Measurements from ENCODE around the gene MYO16. TPM values are rescaled to one million over a fixed set of nuclear protein-coding genes. Genes with fewer than 3 reads are reported as not detected.

Gene MYO16
- polyA plus RNA-seq, 1 donor from 2014 or later: 2.5 TPM

DNA sequence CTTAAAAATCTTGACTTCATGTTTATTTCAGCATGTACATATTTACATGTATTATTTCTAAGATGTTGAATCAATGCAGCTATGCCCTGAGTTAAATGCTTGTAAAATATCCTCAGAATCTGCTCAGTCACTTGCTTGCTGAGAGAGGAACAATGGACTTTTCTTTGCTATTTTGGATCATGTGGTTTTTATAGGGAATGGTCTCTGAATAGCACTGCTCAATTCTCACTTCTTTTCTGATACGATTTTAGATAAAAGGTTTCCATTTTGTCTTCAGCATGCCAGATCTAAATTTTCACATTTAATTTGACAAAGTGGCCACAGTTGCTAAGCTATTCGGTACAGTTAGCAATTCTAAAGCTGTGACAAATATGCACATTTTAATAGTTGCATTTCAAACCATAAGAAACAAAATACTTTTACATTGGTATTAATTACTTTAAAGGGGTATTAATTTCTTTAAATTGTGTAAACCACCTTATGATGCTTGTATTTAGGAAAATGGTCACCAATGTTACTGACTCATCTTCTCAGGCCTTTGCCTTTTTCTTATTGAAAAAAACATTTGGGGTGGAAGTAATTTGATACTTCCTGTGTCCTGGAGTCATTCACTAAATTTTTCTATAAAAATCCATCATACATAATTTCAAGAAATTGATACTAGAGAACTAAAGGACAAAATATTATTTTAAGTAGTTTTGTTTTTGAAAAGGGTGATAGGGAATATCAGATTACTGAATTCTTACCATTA, 113.5 kb downstream of the MYO16 start:
- Histone ChIP-seq H3K79me2 (replicated peaks; ENCODE audit: insufficient read depth, low read length) (no peaks in the 10 kb centered on the region), H3K4me2 (ENCODE audit: low read length) (peak overlapping the region; percentile 33), H3K9me3 (ENCODE audit: low read length) (no peaks in the 10 kb centered on the region), H3K27ac (ENCODE audit: low read length) (no peak overlapping the region), H4K20me1 (ENCODE audit: insufficient read depth) (no peaks in the 10 kb centered on the region), H2AFZ (ENCODE audit: low read depth, low read length) (no peak overlapping the region), H3K36me3 (ENCODE audit: insufficient read depth, low read length) (no peaks in the 10 kb centered on the region), H3K9me2 (ENCODE audit: insufficient read depth, low read length) (no peaks in the 10 kb centered on the region), H3K27me3 (ENCODE audit: insufficient read depth, low read depth, low read length) (no peaks in the 10 kb centered on the region), H3K4me3 (ENCODE audit: low read length) (no peak overlapping the region), H3F3A (ENCODE audit: insufficient read depth, low read length, poor library complexity, severe bottlenecking) (no peaks in the 10 kb centered on the region), H3K9ac (ENCODE audit: low read length) (no peak overlapping the region)
- TF ChIP-seq SMC3 (conservative IDR thresholded peaks at IDR 0.05; ENCODE audit: poor library complexity): no peak
- no peak for TF ChIP-seq EP300 (conservative IDR thresholded peaks at IDR 0.05; ENCODE audit: poor library complexity, severe bottlenecking)
- no peak for TF ChIP-seq EZH2 (IDR thresholded peaks at IDR 0.05; ENCODE audit: borderline replicate concordance, insufficient read depth, low read length, poor library complexity, severe bottlenecking)
- TF ChIP-seq POLR2AphosphoS5 (IDR thresholded peaks at IDR 0.05): no peak
- no peak for TF ChIP-seq RAD21 (conservative IDR thresholded peaks at IDR 0.05)
- TF ChIP-seq, protein P1, sequence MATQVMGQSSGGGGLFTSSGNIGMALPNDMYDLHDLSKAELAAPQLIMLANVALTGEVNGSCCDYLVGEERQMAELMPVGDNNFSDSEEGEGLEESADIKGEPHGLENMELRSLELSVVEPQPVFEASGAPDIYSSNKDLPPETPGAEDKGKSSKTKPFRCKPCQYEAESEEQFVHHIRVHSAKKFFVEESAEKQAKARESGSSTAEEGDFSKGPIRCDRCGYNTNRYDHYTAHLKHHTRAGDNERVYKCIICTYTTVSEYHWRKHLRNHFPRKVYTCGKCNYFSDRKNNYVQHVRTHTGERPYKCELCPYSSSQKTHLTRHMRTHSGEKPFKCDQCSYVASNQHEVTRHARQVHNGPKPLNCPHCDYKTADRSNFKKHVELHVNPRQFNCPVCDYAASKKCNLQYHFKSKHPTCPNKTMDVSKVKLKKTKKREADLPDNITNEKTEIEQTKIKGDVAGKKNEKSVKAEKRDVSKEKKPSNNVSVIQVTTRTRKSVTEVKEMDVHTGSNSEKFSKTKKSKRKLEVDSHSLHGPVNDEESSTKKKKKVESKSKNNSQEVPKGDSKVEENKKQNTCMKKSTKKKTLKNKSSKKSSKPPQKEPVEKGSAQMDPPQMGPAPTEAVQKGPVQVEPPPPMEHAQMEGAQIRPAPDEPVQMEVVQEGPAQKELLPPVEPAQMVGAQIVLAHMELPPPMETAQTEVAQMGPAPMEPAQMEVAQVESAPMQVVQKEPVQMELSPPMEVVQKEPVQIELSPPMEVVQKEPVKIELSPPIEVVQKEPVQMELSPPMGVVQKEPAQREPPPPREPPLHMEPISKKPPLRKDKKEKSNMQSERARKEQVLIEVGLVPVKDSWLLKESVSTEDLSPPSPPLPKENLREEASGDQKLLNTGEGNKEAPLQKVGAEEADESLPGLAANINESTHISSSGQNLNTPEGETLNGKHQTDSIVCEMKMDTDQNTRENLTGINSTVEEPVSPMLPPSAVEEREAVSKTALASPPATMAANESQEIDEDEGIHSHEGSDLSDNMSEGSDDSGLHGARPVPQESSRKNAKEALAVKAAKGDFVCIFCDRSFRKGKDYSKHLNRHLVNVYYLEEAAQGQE (IDR thresholded peaks at IDR 0.05; ENCODE audit: borderline replicate concordance): no peak
- TF ChIP-seq TAF1 (IDR thresholded peaks at IDR 0.05; ENCODE audit: low read depth): no peak

DNA sequence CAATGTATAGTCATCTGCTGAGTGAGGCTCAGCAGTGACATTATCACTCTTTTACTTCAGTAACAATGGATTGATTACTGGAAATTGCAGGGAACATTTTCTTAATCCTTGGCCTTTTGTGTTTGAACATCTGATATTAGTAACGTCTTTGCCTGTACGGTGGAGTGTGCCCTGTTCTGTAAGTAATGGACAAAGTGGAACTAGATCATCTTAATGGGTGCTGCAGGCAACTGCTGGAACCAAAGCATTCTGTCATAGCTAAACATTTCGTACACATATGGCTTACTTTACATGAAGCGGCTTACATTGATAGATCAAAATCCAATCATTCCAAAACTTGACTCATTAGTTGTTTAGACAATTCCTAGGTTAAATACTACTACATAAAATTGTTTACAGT, 114.1 kb downstream of the MYO16 start:
- Histone ChIP-seq H3K9me2 (ENCODE audit: insufficient read depth, low read length) (no peaks in the 10 kb centered on the region), H3K27me3 (ENCODE audit: insufficient read depth, low read depth, low read length) (no peaks in the 10 kb centered on the region), H3K9ac (ENCODE audit: low read length) (no peak overlapping the region), H3K27ac (ENCODE audit: low read length) (no peak overlapping the region), H3K9me3 (ENCODE audit: low read length) (no peaks in the 10 kb centered on the region), H3K4me2 (ENCODE audit: low read length) (no peak overlapping the region), H2AFZ (ENCODE audit: low read depth, low read length) (no peak overlapping the region), H3F3A (ENCODE audit: insufficient read depth, low read length, poor library complexity, severe bottlenecking) (no peaks in the 10 kb centered on the region), H4K20me1 (ENCODE audit: insufficient read depth) (no peaks in the 10 kb centered on the region), H3K79me2 (replicated peaks; ENCODE audit: insufficient read depth, low read length) (no peaks in the 10 kb centered on the region), H3K4me3 (ENCODE audit: low read length) (no peak overlapping the region), H3K36me3 (ENCODE audit: insufficient read depth, low read length) (no peaks in the 10 kb centered on the region)
- no peak for TF ChIP-seq EZH2 (IDR thresholded peaks at IDR 0.05; ENCODE audit: borderline replicate concordance, insufficient read depth, low read length, poor library complexity, severe bottlenecking)

DNA sequence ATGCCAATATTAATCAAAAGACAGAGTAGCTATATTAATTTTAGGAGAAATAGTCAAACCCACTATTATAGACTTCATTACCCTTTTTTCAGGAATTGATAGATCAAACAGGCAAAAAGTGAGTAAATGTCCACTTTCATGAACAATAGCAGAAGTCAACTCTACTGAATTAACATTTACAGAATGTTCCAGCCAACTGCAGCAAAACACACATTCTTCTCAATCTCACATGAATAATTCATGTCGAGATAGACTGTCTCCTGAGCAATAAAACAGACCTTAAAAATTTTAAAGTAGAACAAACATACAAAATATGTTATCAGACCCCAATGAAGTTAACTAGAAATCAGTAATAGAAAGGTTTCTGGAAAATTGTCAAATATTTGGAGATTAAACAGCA, 118.4 kb downstream of the MYO16 start:
- no peaks in the 10 kb centered on the region for H3F3A ChIP-seq (ENCODE audit: insufficient read depth, low read length, poor library complexity, severe bottlenecking)
- no peak overlapping the region for H3K4me2 ChIP-seq (ENCODE audit: low read length)
- H3K27ac ChIP-seq (ENCODE audit: low read length): no peak overlapping the region
- no peaks in the 10 kb centered on the region for H3K9me2 ChIP-seq (ENCODE audit: insufficient read depth, low read length)
- no peak overlapping the region for H3K4me3 ChIP-seq (ENCODE audit: low read length)
- H2AFZ ChIP-seq (ENCODE audit: low read depth, low read length): no peak overlapping the region
- H3K36me3 ChIP-seq (ENCODE audit: insufficient read depth, low read length): no peaks in the 10 kb centered on the region
- no peaks in the 10 kb centered on the region for H3K9me3 ChIP-seq (ENCODE audit: low read length)
- H4K20me1 ChIP-seq (ENCODE audit: insufficient read depth): no peaks in the 10 kb centered on the region
- TF ChIP-seq, protein P1 (IDR thresholded peaks at IDR 0.05; ENCODE audit: borderline replicate concordance): no peak
- TF ChIP-seq EP300 (conservative IDR thresholded peaks at IDR 0.05; ENCODE audit: poor library complexity, severe bottlenecking): no peak
- TF ChIP-seq, protein P2, sequence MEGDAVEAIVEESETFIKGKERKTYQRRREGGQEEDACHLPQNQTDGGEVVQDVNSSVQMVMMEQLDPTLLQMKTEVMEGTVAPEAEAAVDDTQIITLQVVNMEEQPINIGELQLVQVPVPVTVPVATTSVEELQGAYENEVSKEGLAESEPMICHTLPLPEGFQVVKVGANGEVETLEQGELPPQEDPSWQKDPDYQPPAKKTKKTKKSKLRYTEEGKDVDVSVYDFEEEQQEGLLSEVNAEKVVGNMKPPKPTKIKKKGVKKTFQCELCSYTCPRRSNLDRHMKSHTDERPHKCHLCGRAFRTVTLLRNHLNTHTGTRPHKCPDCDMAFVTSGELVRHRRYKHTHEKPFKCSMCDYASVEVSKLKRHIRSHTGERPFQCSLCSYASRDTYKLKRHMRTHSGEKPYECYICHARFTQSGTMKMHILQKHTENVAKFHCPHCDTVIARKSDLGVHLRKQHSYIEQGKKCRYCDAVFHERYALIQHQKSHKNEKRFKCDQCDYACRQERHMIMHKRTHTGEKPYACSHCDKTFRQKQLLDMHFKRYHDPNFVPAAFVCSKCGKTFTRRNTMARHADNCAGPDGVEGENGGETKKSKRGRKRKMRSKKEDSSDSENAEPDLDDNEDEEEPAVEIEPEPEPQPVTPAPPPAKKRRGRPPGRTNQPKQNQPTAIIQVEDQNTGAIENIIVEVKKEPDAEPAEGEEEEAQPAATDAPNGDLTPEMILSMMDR (IDR thresholded peaks at IDR 0.05; ENCODE audit: poor library complexity, severe bottlenecking): no peak
- no peak for TF ChIP-seq SMC3 (conservative IDR thresholded peaks at IDR 0.05; ENCODE audit: poor library complexity)
- no peak for TF ChIP-seq MXI1 (conservative IDR thresholded peaks at IDR 0.05; ENCODE audit: poor library complexity, severe bottlenecking)
- no peak for TF ChIP-seq POLR2AphosphoS5 (IDR thresholded peaks at IDR 0.05)
- no peak for TF ChIP-seq RAD21 (conservative IDR thresholded peaks at IDR 0.05)
- no peak for TF ChIP-seq TAF1 (IDR thresholded peaks at IDR 0.05; ENCODE audit: low read depth)
- no peak for TF ChIP-seq EZH2 (IDR thresholded peaks at IDR 0.05; ENCODE audit: borderline replicate concordance, insufficient read depth, low read length, poor library complexity, severe bottlenecking)
- H3K9ac ChIP-seq (ENCODE audit: low read length): no peak overlapping the region
- no peaks in the 10 kb centered on the region for H3K27me3 ChIP-seq (ENCODE audit: insufficient read depth, low read depth, low read length)
- H3K79me2 ChIP-seq (replicated peaks; ENCODE audit: insufficient read depth, low read length): no peaks in the 10 kb centered on the region

Measured in neural cell (in vitro differentiated cells).